K562 (cell line): Measurements from ENCODE around the gene HOXB7. TPM values are rescaled to one million over a fixed set of nuclear protein-coding genes. Genes with fewer than 3 reads are reported as not detected.
A peak's percentile ranks its signal among the peaks of the same experiment; 100 is the strongest.

ENCODE experiments used
- ARID4B ChIP-seq: sonication (generic); formaldehyde crosslinking; IDR thresholded peaks from 2 replicates; pipeline ENCODE4 v1.8.0; 2022; ENCODE audit warnings: mild to moderate bottlenecking, missing genetic modification reagents
- E2F4 ChIP-seq: sonication (generic); formaldehyde crosslinking; IDR thresholded peaks from 2 replicates; pipeline ENCODE4 v1.8.0; 2022; ENCODE audit warnings: mild to moderate bottlenecking, low read depth, missing genetic modification reagents
- EGR1 ChIP-seq: fragments of 450-650 bp; conservative IDR thresholded peaks from 2 replicates; pipeline ENCODE4 v1.6.1; 2017; ENCODE audit warnings: mild to moderate bottlenecking
- HES1 ChIP-seq: fragments of 450-650 bp; IDR thresholded peaks from 2 replicates; pipeline ENCODE4 v1.6.1; 2016; ENCODE audit warnings: low read depth, mild to moderate bottlenecking, moderate library complexity
- KDM5B ChIP-seq: fragments of 200-600 bp; sonication (generic); IDR thresholded peaks from 2 replicates; pipeline ENCODE4 v1.6.1; 2012; ENCODE audit warnings: low read depth, mild to moderate bottlenecking, moderate library complexity, low read length, control low read depth, inconsistent platforms; ENCODE audit not compliant: insufficient replicate concordance
- MCM2 ChIP-seq: fragments of 450-650 bp; IDR thresholded peaks from 2 replicates; pipeline ENCODE4 v1.6.1; 2017; ENCODE audit warnings: low read depth, mild to moderate bottlenecking
- MNT ChIP-seq, 2 experiments: fragments of 450-650 bp; conservative IDR thresholded peaks; 2 replicates each; pipeline ENCODE4 v1.6.1; 2017; ENCODE audit warnings: mild to moderate bottlenecking in 2 of 2, moderate library complexity in 2 of 2
- PTTG1 ChIP-seq: fragments of 450-650 bp; IDR thresholded peaks from 2 replicates; pipeline ENCODE4 v1.6.1; 2016; ENCODE audit warnings: low read depth, mild to moderate bottlenecking, missing genetic modification characterization, missing compliant biosample characterization
- TAF7 ChIP-seq: fragments of 450-650 bp; IDR thresholded peaks from 2 replicates; pipeline ENCODE4 v1.6.1; 2016; ENCODE audit warnings: missing genetic modification characterization, missing compliant biosample characterization
- TFE3 ChIP-seq: fragments of 450-650 bp; formaldehyde crosslinking; IDR thresholded peaks from 2 replicates; pipeline ENCODE4 v1.4.0; 2020; ENCODE audit warnings: mild to moderate bottlenecking, mixed read lengths
- ZFX ChIP-seq: sonication (generic); formaldehyde crosslinking; IDR thresholded peaks from 2 replicates; pipeline ENCODE4 v1.8.0; 2022; ENCODE audit warnings: mild to moderate bottlenecking, missing genetic modification reagents, moderate library complexity
- ZKSCAN8 ChIP-seq: fragments of 200-800 bp; sonication (Bioruptor generic); IDR thresholded peaks from 2 replicates; pipeline ENCODE4 v1.6.1; 2016; ENCODE audit warnings: missing genetic modification characterization, missing compliant biosample characterization
- ZNF280B ChIP-seq: fragments of 250-450 bp; sonication (Bioruptor Pico); IDR thresholded peaks from 2 replicates; pipeline ENCODE4 v1.5.1; 2021; ENCODE audit warnings: mild to moderate bottlenecking
- ZNF282 ChIP-seq: sonication (generic); formaldehyde crosslinking; IDR thresholded peaks from 2 replicates; pipeline ENCODE4 v1.8.1; 2023; ENCODE audit warnings: missing genetic modification reagents
- ZNF766 ChIP-seq: fragments of 200-800 bp; sonication (Bioruptor generic); conservative IDR thresholded peaks from 2 replicates; pipeline ENCODE4 v1.6.1; 2016; ENCODE audit warnings: missing genetic modification characterization, missing compliant biosample characterization
- polyA plus RNA-seq, 8 experiments: library from polyadenylated mRNA; depleted of rRNA in 4 of 8; stranded (reverse) in 5 of 8; unstranded in 3 of 8; fragments of >200 nt; fragmentation: Nextera tagmentation in 2 of 8; fragmentation: Illumina TruSeq in 1 of 8; extraction: Ambion mirVana in 2 of 8; extraction: Trizol in 1 of 8; gene quantifications; 2 replicates each; pipeline versions ENCODE4 v1.2.1 to v1.2.3, GENCODE V29; 2011 to 2014; ENCODE audit warnings: inconsistent platforms in 1 of 8, missing spikeins in 1 of 8
- total RNA-seq, 7 experiments: library from RNA; depleted of rRNA in 6 of 7; stranded (reverse); fragments of >200 nt in 6 of 7; fragmentation: Illumina TruSeq in 2 of 7; extraction: Trizol in 2 of 7; gene quantifications; 2 replicates each; pipeline versions ENCODE4 v1.2.1 to v1.2.3, GENCODE V29; 2011 to 2021; ENCODE audit warnings: low replicate concordance in 1 of 7

The HOXB7 gene
- total and polyA plus RNA-seq, 9 of the 15 experiments (the other 6 are each of a cell fraction or from before 2014, with no cell fraction given): 5.5 to 16.7 (median 8.3) TPM

GRCh38 chr17:48630009-48630924, 19.4 kb upstream of the HOXB7 start (continued):
- TF ChIP-seq MNT (conservative IDR thresholded peaks at IDR 0.05): peak in 1 of 2 experiments; percentile 68; a peak in 2 of 4 replicates
- TF ChIP-seq E2F4: no peak
- peak; percentile 29 for TF ChIP-seq KDM5B
- no peak for TF ChIP-seq TAF7 (tag)
- peak; percentile 91 for TF ChIP-seq EGR1
- TF ChIP-seq ZNF280B (CRISPR knock-in tag): no peak
- TF ChIP-seq TFE3 (CRISPR knock-in tag): no peak
- no peak for TF ChIP-seq ZNF282 (CRISPR knock-in tag)
- TF ChIP-seq ZKSCAN8 (CRISPR knock-in tag): no peak
- TF ChIP-seq ARID4B (CRISPR knock-in tag): no peak
- no peak for TF ChIP-seq MCM2
- 0 out of 2 replicates have a peak, but pooled peaks have one; percentile 7 for TF ChIP-seq ZFX (CRISPR knock-in tag)
- no peak for TF ChIP-seq ZNF766 (CRISPR knock-in tag)
- no peak for TF ChIP-seq HES1
- TF ChIP-seq PTTG1 (tag): no peak
